ENCODE results near the gene SLC25A13. TPM values are rescaled to one million over a fixed set of nuclear protein-coding genes. Genes with fewer than 3 reads are reported as not detected.

The SLC25A13 gene
- total and polyA plus RNA-seq, 2 of the 8 experiments (the other 6 are each of a cell fraction or from before 2014, with no cell fraction given), result 30.8 to 85.4 TPM

DNA sequence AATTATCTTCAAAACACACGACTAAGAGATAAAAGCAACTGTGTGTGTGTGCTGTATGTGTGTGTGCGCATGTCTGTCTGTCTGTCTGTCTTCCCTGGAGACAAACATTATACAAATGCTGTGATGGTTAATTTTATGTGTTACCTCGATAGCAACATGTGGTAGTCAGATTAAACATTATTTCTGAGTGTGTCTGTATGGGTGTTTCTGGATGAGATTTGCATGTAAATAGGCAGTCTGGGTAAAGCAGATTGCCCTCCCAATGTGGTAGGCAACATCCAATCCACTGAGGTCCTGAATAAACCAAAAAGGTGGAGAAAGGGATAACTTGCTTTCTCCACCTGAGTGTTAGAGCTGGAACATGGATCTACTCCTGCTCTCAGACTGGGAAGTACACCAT is 67.9 kb downstream of the SLC25A13 start:
- POLR2A ChIA-PET (ENCODE audit: partially characterized antibody), result no interaction called here
- WGBS, 2 experiments (ENCODE audit: extremely low coverage in 1 of 2, insufficient coverage in 1 of 2, insufficient read length in 1 of 2, insufficient replicate concordance in 2 of 2, low coverage in 1 of 2, low lambda C conversion rate in 2 of 2, missing lambda C conversion rate in 1 of 2), result 82% methylated on average over 3 of the region's 3 CpGs; no CpG with 5 or more reads in 1 of the 2 experiments
- TF ChIP-seq BRCA1 (IDR thresholded peaks at IDR 0.05; ENCODE audit: low read depth, low read length) (no peak), CBX5 (IDR thresholded peaks at IDR 0.05; ENCODE audit: low read depth, low read length) (no peak), KDM1A (IDR thresholded peaks at IDR 0.05; ENCODE audit: borderline replicate concordance, low read length) (no peak), CTBP2 (IDR thresholded peaks at IDR 0.05; ENCODE audit: borderline replicate concordance, insufficient read depth, insufficient read length, low read length) (no peak), ASH2L (IDR thresholded peaks at IDR 0.05; ENCODE audit: low read length) (no peak), ATF2 (IDR thresholded peaks at IDR 0.05; ENCODE audit: low read length) (no peak), SP4 (IDR thresholded peaks at IDR 0.05; ENCODE audit: low read length) (no peak), POU5F1 (IDR thresholded peaks at IDR 0.05; ENCODE audit: low read depth, low read length) (no peak), TAF7 (optimal IDR thresholded peaks at IDR 0.05; ENCODE audit: borderline replicate concordance, low read depth, low read length) (no peak), EGR1 (IDR thresholded peaks at IDR 0.05; ENCODE audit: borderline replicate concordance, low read depth, low read length) (no peak), CBX8 (IDR thresholded peaks at IDR 0.05; ENCODE audit: borderline replicate concordance, low read depth, low read length) (no peak), SAP30 (IDR thresholded peaks at IDR 0.05; ENCODE audit: insufficient read depth, insufficient replicate concordance, low read length) (no peak)
- TF ChIP-seq, protein P1, sequence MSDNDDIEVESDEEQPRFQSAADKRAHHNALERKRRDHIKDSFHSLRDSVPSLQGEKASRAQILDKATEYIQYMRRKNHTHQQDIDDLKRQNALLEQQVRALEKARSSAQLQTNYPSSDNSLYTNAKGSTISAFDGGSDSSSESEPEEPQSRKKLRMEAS (IDR thresholded peaks at IDR 0.05), result no peak

More for the DNA sequence above, 67.9 kb downstream of the SLC25A13 start:
- H3K4me2 ChIP-seq (ENCODE audit: insufficient read depth in 1 of 2, low read depth in 2 of 2, low read length in 2 of 2), result no peak overlapping the region
- no peak overlapping the region for H3K9ac ChIP-seq (replicated peaks in 1 of 4; ENCODE audit: extremely low read depth in 1 of 4, low read depth in 3 of 4, low read length in 3 of 4)
- H4K91ac ChIP-seq (replicated peaks; ENCODE audit: insufficient read length, low read length), result no peak overlapping the region
- no peak overlapping the region for H2BK5ac ChIP-seq (ENCODE audit: low read depth, low read length)
- H3K79me1 ChIP-seq (ENCODE audit: low read depth, low read length), result no peaks in the 10 kb centered on the region; the same call in 1 of the 2 replicates
- no peak overlapping the region for H3K4me3 ChIP-seq (ENCODE audit: extremely low read depth in 1 of 4, insufficient read depth in 2 of 4, low read depth in 3 of 4, low read length in 4 of 4)
- H4K20me1 ChIP-seq (replicated peaks in 1 of 2; ENCODE audit: control insufficient read depth in 1 of 2, insufficient read depth in 2 of 2, low read length in 2 of 2), result peaks cover 0 to 5% of the 10 kb centered on the region in 2 experiments
- H2BK15ac ChIP-seq (ENCODE audit: low read length), result no peak overlapping the region
- no peaks in the 10 kb centered on the region for H3K23me2 ChIP-seq (ENCODE audit: low read depth, low read length)
- H3K9me3 ChIP-seq (ENCODE audit: insufficient read depth in 2 of 2, low read depth in 1 of 2, low read length in 1 of 2), result no peaks in the 10 kb centered on the region
- no peak overlapping the region for H2AK5ac ChIP-seq (ENCODE audit: low read depth, low read length)
- no peak for DNase-seq (ENCODE audit: low read depth in 1 of 2, low spot score in 2 of 2)
- no peak overlapping the region for H3K27ac ChIP-seq (ENCODE audit: low read depth, low read length)
- no peak for FAIRE-seq
- no peak overlapping the region for H3K56ac ChIP-seq (replicated peaks; ENCODE audit: insufficient read length, low read depth, low read length)
- no peak overlapping the region for H3K14ac ChIP-seq (ENCODE audit: insufficient read length)
- no peak overlapping the region for H2BK120ac ChIP-seq (replicated peaks; ENCODE audit: low read depth, low read length)
- H3K27me3 ChIP-seq (replicated peaks in 1 of 4; ENCODE audit: control insufficient read depth in 3 of 4, extremely low read depth in 1 of 4, insufficient read depth in 3 of 4, low read length in 3 of 4), result no peaks in the 10 kb centered on the region
- peaks cover 0 to 22% of the 10 kb centered on the region in 2 experiments; a peak in 2 of 4 replicates for H3K79me2 ChIP-seq (ENCODE audit: control insufficient read depth in 1 of 2, insufficient read depth in 2 of 2, low read length in 2 of 2)
- H2BK12ac ChIP-seq (ENCODE audit: low read depth, low read length), result no peak overlapping the region
- H4K8ac ChIP-seq (ENCODE audit: extremely low read depth, insufficient read depth, low read length), result no peak overlapping the region
- CTCF ChIA-PET (ENCODE audit: partially characterized antibody), result no interaction called here
- no peak overlapping the region for H2AFZ ChIP-seq (ENCODE audit: low read length)
- H3K23ac ChIP-seq (ENCODE audit: insufficient read length), result no peak overlapping the region
- H4K5ac ChIP-seq (ENCODE audit: insufficient read length, low read depth, low read length), result no peak overlapping the region
- no peak overlapping the region for H3K4ac ChIP-seq (replicated peaks; ENCODE audit: insufficient read length, low read depth, low read length)
- H3K18ac ChIP-seq (ENCODE audit: extremely low read depth, low read length), result no peak overlapping the region
- H3K36me3 ChIP-seq (ENCODE audit: control insufficient read depth in 2 of 4, insufficient read depth in 4 of 4, low read length in 3 of 4), result no peaks in the 10 kb centered on the region
- no peak overlapping the region for H2BK20ac ChIP-seq (ENCODE audit: low read length)
- peaks cover 0 to 5% (median 1%) of the 10 kb centered on the region in 4 experiments; a peak in 3 of 7 replicates for H3K4me1 ChIP-seq (replicated peaks in 1 of 4; ENCODE audit: control insufficient read depth in 3 of 4, insufficient read depth in 4 of 4, low read length in 3 of 4)

Data from H1 (cell line).